SH-SY5Y (cell line): ENCODE results near the gene RIPOR3.

Source experiments
- GATA2 ChIP-seq: IDR thresholded peaks from 2 replicates; pipeline ENCODE4 v1.6.1; 2011; ENCODE audit warnings: mild to moderate bottlenecking, low read depth, low read length
- GATA3 ChIP-seq: IDR thresholded peaks from 2 replicates; pipeline ENCODE4 v1.6.1; 2011; ENCODE audit warnings: low read depth, mild to moderate bottlenecking, low read length, moderate library complexity

DNA sequence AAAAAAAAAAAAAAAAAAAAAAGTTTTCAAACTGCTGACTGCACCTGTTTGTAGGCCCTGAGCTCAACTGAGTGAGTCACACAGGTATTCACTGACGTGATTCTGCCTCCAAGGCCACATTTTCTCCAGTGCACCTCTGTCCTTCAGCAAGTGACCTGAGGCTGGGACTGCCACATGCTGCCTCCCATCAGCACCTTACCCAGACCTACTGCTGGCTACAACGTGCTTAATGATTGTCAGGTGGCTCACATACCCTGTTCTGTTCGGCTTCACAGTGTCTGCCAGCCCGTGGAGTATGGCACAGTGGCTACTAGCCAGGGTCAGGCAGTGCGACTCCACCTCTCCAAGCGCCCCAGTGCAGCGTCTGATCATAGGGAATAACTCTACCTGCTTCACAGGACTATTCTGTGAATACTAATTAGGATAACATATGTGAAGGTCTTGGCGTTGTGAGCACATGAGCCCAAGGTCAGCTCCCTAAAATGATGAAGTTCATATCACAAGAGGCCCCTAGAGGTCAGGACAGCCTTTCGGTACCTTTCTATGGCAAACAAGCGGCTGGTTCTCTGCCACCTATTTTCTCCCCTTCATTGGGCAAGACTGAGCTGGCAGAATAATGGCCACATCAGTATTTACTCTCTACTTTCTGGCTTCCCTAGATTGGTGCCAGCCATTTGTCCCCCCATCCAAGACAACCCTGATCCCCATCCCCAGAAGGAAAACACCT lies 28.1 kb downstream of the RIPOR3 start:
- TF ChIP-seq GATA2 (no peak), GATA3 (no peak)
